GM12875 (cell line): ENCODE measurements around the gene ADGRV1.
"Not testable (repeated sequence)": the region's sequence is repeated elsewhere in the genome, so short reads cannot be mapped to it uniquely, and the experiment has no call there.

ENCODE experiments used
- H3K4me3 ChIP-seq: one replicate; pipeline ENCODE4 v1.5.1; 2011; ENCODE audit warnings: low read depth, low read length, control low read depth
- CTCF ChIP-seq: IDR thresholded peaks from 2 replicates; pipeline ENCODE4 v1.5.1; 2011; ENCODE audit warnings: low read depth, mild to moderate bottlenecking, control low read depth, inconsistent platforms, low read length, moderate library complexity, borderline replicate concordance; ENCODE audit not compliant: insufficient read depth

ADGRV1 gene

GRCh38 chr5:90968319-90968718 is 409.7 kb downstream of the ADGRV1 start:
- TF ChIP-seq CTCF = no peak
- no peak overlapping the region for H3K4me3 ChIP-seq

GRCh38 chr5:90969945-90970344 is 411.3 kb downstream of the ADGRV1 start:
- not testable (repeated sequence) for H3K4me3 ChIP-seq

GRCh38 chr5:90981177-90981576 is 422.6 kb downstream of the ADGRV1 start:
- no peak for TF ChIP-seq CTCF
- no peak overlapping the region for H3K4me3 ChIP-seq

GRCh38 chr5:90981821-90982220 is 423.2 kb downstream of the ADGRV1 start:
- no peak overlapping the region for H3K4me3 ChIP-seq
- TF ChIP-seq CTCF = no peak

- TF ChIP-seq CTCF = no peak
- H3K4me3 ChIP-seq = no peak overlapping the region
Observed at GRCh38 chr5:90982576-90982975, 424.0 kb downstream of the ADGRV1 start.

GRCh38 chr5:90983148-90983547 is 424.6 kb downstream of the ADGRV1 start:
- no peak overlapping the region for H3K4me3 ChIP-seq
- no peak for TF ChIP-seq CTCF

GRCh38 chr5:90983711-90984124 is 425.1 kb downstream of the ADGRV1 start:
- TF ChIP-seq CTCF = no peak

GRCh38 chr5:90985341-90985740 is 426.7 kb downstream of the ADGRV1 start:
- H3K4me3 ChIP-seq = no peak overlapping the region
- TF ChIP-seq CTCF = no peak

More at GRCh38 chr5:90983711-90984124, 425.1 kb downstream of the ADGRV1 start:
- H3K4me3 ChIP-seq = no peak overlapping the region
